K562 (cell line): ENCODE measurements around the gene AKAP6.

Experiments used
- E2F4 ChIP-seq: sonication (generic); formaldehyde crosslinking; IDR thresholded peaks from 2 replicates; pipeline ENCODE4 v1.8.0; 2022; ENCODE audit warnings: mild to moderate bottlenecking, low read depth, missing genetic modification reagents
- HDAC8 ChIP-seq: fragments of 450-650 bp; IDR thresholded peaks from 2 replicates; pipeline ENCODE4 v1.6.1; 2016; ENCODE audit warnings: mild to moderate bottlenecking, missing genetic modification characterization, moderate library complexity, missing compliant biosample characterization
- HSF4 ChIP-seq: fragments of 250-450 bp; sonication (Bioruptor Pico); IDR thresholded peaks from 2 replicates; pipeline ENCODE4 v2.1.2; 2022; ENCODE audit warnings: mild to moderate bottlenecking, moderate library complexity, borderline replicate concordance
- JUNB ChIP-seq: fragments of 450-650 bp; formaldehyde crosslinking; conservative IDR thresholded peaks from 2 replicates; pipeline ENCODE4 v1.4.0; 2020; ENCODE audit warnings: mild to moderate bottlenecking
- NCOA1 ChIP-seq: fragments of 450-650 bp; IDR thresholded peaks from 2 replicates; pipeline ENCODE4 v1.6.1; 2016; ENCODE audit warnings: low read depth
- POLR2A ChIP-seq: fragments of 450-650 bp; conservative IDR thresholded peaks from 2 replicates; pipeline ENCODE4 v1.6.1; 2016
- SP2 ChIP-seq: IDR thresholded peaks from 2 replicates; pipeline ENCODE4 v1.6.1; 2011; ENCODE audit warnings: mild to moderate bottlenecking, low read depth, low read length, moderate library complexity; ENCODE audit not compliant: poor library complexity, severe bottlenecking; ENCODE audit errors: extremely low read depth
- ZFP1 ChIP-seq: fragments of 450-650 bp; formaldehyde crosslinking; IDR thresholded peaks from 2 replicates; pipeline ENCODE4 v1.4.0; 2020; ENCODE audit warnings: mild to moderate bottlenecking, mixed read lengths
- TF ChIP-seq, protein P1 (sequence below), 3 experiments: IDR thresholded peaks in 2 of 3; conservative IDR thresholded peaks in 1 of 3; 2 replicates each; pipeline ENCODE4 v1.5.1; 2011 to 2012; ENCODE audit warnings: low read length in 3 of 3, mild to moderate bottlenecking in 3 of 3, control low read depth in 2 of 3, improper control_type of control experiment in 1 of 3, inconsistent platforms in 1 of 3, low read depth in 1 of 3, mixed read lengths in 1 of 3, moderate library complexity in 1 of 3; ENCODE audit not compliant: insufficient read depth in 2 of 3
- TF ChIP-seq, protein P2 (sequence below): sonication (generic); formaldehyde crosslinking; IDR thresholded peaks from 2 replicates; pipeline ENCODE4 v1.8.1; 2023; ENCODE audit warnings: mild to moderate bottlenecking, missing genetic modification reagents, moderate library complexity

GRCh38 chr14:32508281-32508680 lies 179.2 kb downstream of the AKAP6 start:
- TF ChIP-seq, protein P1, sequence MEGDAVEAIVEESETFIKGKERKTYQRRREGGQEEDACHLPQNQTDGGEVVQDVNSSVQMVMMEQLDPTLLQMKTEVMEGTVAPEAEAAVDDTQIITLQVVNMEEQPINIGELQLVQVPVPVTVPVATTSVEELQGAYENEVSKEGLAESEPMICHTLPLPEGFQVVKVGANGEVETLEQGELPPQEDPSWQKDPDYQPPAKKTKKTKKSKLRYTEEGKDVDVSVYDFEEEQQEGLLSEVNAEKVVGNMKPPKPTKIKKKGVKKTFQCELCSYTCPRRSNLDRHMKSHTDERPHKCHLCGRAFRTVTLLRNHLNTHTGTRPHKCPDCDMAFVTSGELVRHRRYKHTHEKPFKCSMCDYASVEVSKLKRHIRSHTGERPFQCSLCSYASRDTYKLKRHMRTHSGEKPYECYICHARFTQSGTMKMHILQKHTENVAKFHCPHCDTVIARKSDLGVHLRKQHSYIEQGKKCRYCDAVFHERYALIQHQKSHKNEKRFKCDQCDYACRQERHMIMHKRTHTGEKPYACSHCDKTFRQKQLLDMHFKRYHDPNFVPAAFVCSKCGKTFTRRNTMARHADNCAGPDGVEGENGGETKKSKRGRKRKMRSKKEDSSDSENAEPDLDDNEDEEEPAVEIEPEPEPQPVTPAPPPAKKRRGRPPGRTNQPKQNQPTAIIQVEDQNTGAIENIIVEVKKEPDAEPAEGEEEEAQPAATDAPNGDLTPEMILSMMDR (IDR thresholded peaks at IDR 0.05 in 2 of 3, conservative IDR thresholded peaks at IDR 0.05 in 1 of 3; ENCODE audit: insufficient read depth in 2 of 3, low read depth in 1 of 3, low read length in 3 of 3), result no peak
- no peak for TF ChIP-seq HSF4 (CRISPR knock-in tag)
- no peak for TF ChIP-seq SP2
- TF ChIP-seq, protein P2, sequence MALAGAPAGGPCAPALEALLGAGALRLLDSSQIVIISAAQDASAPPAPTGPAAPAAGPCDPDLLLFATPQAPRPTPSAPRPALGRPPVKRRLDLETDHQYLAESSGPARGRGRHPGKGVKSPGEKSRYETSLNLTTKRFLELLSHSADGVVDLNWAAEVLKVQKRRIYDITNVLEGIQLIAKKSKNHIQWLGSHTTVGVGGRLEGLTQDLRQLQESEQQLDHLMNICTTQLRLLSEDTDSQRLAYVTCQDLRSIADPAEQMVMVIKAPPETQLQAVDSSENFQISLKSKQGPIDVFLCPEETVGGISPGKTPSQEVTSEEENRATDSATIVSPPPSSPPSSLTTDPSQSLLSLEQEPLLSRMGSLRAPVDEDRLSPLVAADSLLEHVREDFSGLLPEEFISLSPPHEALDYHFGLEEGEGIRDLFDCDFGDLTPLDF, result no peak
- no peak for TF ChIP-seq ZFP1 (CRISPR knock-in tag)
- no peak for TF ChIP-seq E2F4 (CRISPR knock-in tag)
- TF ChIP-seq HDAC8, result no peak
- TF ChIP-seq POLR2A, result no peak
- no peak for TF ChIP-seq JUNB (CRISPR knock-in tag)
- no peak for TF ChIP-seq NCOA1
